Measurements from ENCODE around the gene USP17L17. TPM values are rescaled to one million over a fixed set of nuclear protein-coding genes. Genes with fewer than 3 reads are reported as not detected.
"Not testable (repeated sequence)": the region's sequence is repeated elsewhere in the genome, so short reads cannot be mapped to it uniquely, and the experiment has no call there.

USP17L17 gene
- polyA plus RNA-seq (not detected in 3 replicates), polyA minus RNA-seq (not detected in 3 replicates)
- polyA plus RNA-seq (2011; ENCODE audit: low read depth) = not detected
- polyA plus RNA-seq (2011; cell fraction: cytosol; rRNA removed) = not detected in 2 replicates
- not detected in 2 replicates for polyA plus RNA-seq (2011; cell fraction: nucleus; rRNA removed)
- polyA plus RNA-seq (2012; ENCODE audit: low replicate concordance) = not detected in 2 replicates
- polyA minus RNA-seq (2011; cell fraction: cytosol; rRNA and poly(A)+ RNA removed) = not detected
- not detected in 2 replicates for polyA minus RNA-seq (2011; cell fraction: nucleus; rRNA and poly(A)+ RNA removed)

- H2AFZ ChIP-seq (ENCODE audit: control insufficient read depth, low read length); H3K79me2 ChIP-seq (ENCODE audit: control insufficient read depth, insufficient read depth, low read length); H3K27ac ChIP-seq (ENCODE audit: control insufficient read depth, insufficient read depth, low read length); H3K9me3 ChIP-seq (ENCODE audit: control insufficient read depth, low read depth, low read length); H3K4me2 ChIP-seq (ENCODE audit: control insufficient read depth, extremely low read depth, insufficient read depth, low read depth, low read length); H3K4me1 ChIP-seq (ENCODE audit: control insufficient read depth, extremely low read depth, insufficient read depth, low read length); H3K27me3 ChIP-seq (ENCODE audit: control insufficient read depth, extremely low read depth, insufficient read depth, low read length); H3K4me3 ChIP-seq (ENCODE audit: control insufficient read depth in 2 of 3, extremely low read depth in 1 of 3, insufficient read depth in 2 of 3, low read depth in 1 of 3, low read length in 3 of 3); H3K9me1 ChIP-seq (ENCODE audit: control insufficient read depth, extremely low read depth, insufficient read depth, low read length); H3K36me3 ChIP-seq (ENCODE audit: control insufficient read depth in 2 of 2, extremely low read depth in 1 of 2, insufficient read depth in 2 of 2, low read length in 2 of 2); dilution Hi-C loops (cut with MboI; ENCODE audit: extremely low pct_ligation_motif_present, low sequenced_read_pairs); H4K20me1 ChIP-seq (ENCODE audit: control insufficient read depth, extremely low read depth, insufficient read depth, low read length); H3K9ac ChIP-seq (ENCODE audit: control insufficient read depth, extremely low read depth, insufficient read depth, low read length); FAIRE-seq; DNase-seq (ENCODE audit: low read depth, low spot score): not testable (repeated sequence)
Measured at GRCh38 chr4:9243579-9243978, at the start of gene USP17L17. TSS of gene USP17L17 (plus strand) at chr4:9243879. CDS start at chr4:9243879, 0 bp downstream.

- not testable (repeated sequence) for FAIRE-seq
Measured at GRCh38 chr4:9210357-9210756, 33.3 kb upstream of the USP17L17 start, which contains the start of gene USP17L10. TSS of gene USP17L10 (plus strand) at chr4:9210657. CDS start at chr4:9210657, 0 bp downstream.

GRCh38 chr4:9214701-9215100 is 29.0 kb upstream of the USP17L17 start:
- H3K9me1 ChIP-seq (ENCODE audit: control insufficient read depth, extremely low read depth, insufficient read depth, low read length); H3K36me3 ChIP-seq (ENCODE audit: control insufficient read depth in 2 of 2, extremely low read depth in 1 of 2, insufficient read depth in 2 of 2, low read length in 2 of 2); H3K4me1 ChIP-seq (ENCODE audit: control insufficient read depth, extremely low read depth, insufficient read depth, low read length); H3K27ac ChIP-seq (ENCODE audit: control insufficient read depth, insufficient read depth, low read length); H3K9ac ChIP-seq (ENCODE audit: control insufficient read depth, extremely low read depth, insufficient read depth, low read length); H4K20me1 ChIP-seq (ENCODE audit: control insufficient read depth, extremely low read depth, insufficient read depth, low read length); H3K79me2 ChIP-seq (ENCODE audit: control insufficient read depth, insufficient read depth, low read length); H3K4me3 ChIP-seq (ENCODE audit: control insufficient read depth in 2 of 3, extremely low read depth in 1 of 3, insufficient read depth in 2 of 3, low read depth in 1 of 3, low read length in 3 of 3); H2AFZ ChIP-seq (ENCODE audit: control insufficient read depth, low read length); H3K27me3 ChIP-seq (ENCODE audit: control insufficient read depth, extremely low read depth, insufficient read depth, low read length); H3K9me3 ChIP-seq (ENCODE audit: control insufficient read depth, low read depth, low read length); H3K4me2 ChIP-seq (ENCODE audit: control insufficient read depth, extremely low read depth, insufficient read depth, low read depth, low read length); DNase-seq (ENCODE audit: low read depth, low spot score); dilution Hi-C loops (cut with MboI; ENCODE audit: extremely low pct_ligation_motif_present, low sequenced_read_pairs); FAIRE-seq: not testable (repeated sequence)

More at GRCh38 chr4:9210357-9210756, 33.3 kb upstream of the USP17L17 start, which contains the start of gene USP17L10:
- DNase-seq (ENCODE audit: low read depth, low spot score); dilution Hi-C loops (cut with MboI; ENCODE audit: extremely low pct_ligation_motif_present, low sequenced_read_pairs); H3K79me2 ChIP-seq (ENCODE audit: control insufficient read depth, insufficient read depth, low read length); H3K9ac ChIP-seq (ENCODE audit: control insufficient read depth, extremely low read depth, insufficient read depth, low read length); H3K9me1 ChIP-seq (ENCODE audit: control insufficient read depth, extremely low read depth, insufficient read depth, low read length); H3K36me3 ChIP-seq (ENCODE audit: control insufficient read depth in 2 of 2, extremely low read depth in 1 of 2, insufficient read depth in 2 of 2, low read length in 2 of 2); H3K4me1 ChIP-seq (ENCODE audit: control insufficient read depth, extremely low read depth, insufficient read depth, low read length); H3K4me3 ChIP-seq (ENCODE audit: control insufficient read depth in 2 of 3, extremely low read depth in 1 of 3, insufficient read depth in 2 of 3, low read depth in 1 of 3, low read length in 3 of 3); H3K27ac ChIP-seq (ENCODE audit: control insufficient read depth, insufficient read depth, low read length); H3K9me3 ChIP-seq (ENCODE audit: control insufficient read depth, low read depth, low read length); H2AFZ ChIP-seq (ENCODE audit: control insufficient read depth, low read length); H3K4me2 ChIP-seq (ENCODE audit: control insufficient read depth, extremely low read depth, insufficient read depth, low read depth, low read length); H4K20me1 ChIP-seq (ENCODE audit: control insufficient read depth, extremely low read depth, insufficient read depth, low read length); H3K27me3 ChIP-seq (ENCODE audit: control insufficient read depth, extremely low read depth, insufficient read depth, low read length): not testable (repeated sequence)

- H3K27me3 ChIP-seq (ENCODE audit: control insufficient read depth, extremely low read depth, insufficient read depth, low read length); H3K9ac ChIP-seq (ENCODE audit: control insufficient read depth, extremely low read depth, insufficient read depth, low read length); H3K79me2 ChIP-seq (ENCODE audit: control insufficient read depth, insufficient read depth, low read length); H3K36me3 ChIP-seq (ENCODE audit: control insufficient read depth in 2 of 2, extremely low read depth in 1 of 2, insufficient read depth in 2 of 2, low read length in 2 of 2); DNase-seq (ENCODE audit: low read depth, low spot score); H2AFZ ChIP-seq (ENCODE audit: control insufficient read depth, low read length); FAIRE-seq; H3K9me3 ChIP-seq (ENCODE audit: control insufficient read depth, low read depth, low read length); H3K27ac ChIP-seq (ENCODE audit: control insufficient read depth, insufficient read depth, low read length); H3K9me1 ChIP-seq (ENCODE audit: control insufficient read depth, extremely low read depth, insufficient read depth, low read length); H3K4me2 ChIP-seq (ENCODE audit: control insufficient read depth, extremely low read depth, insufficient read depth, low read depth, low read length); H3K4me3 ChIP-seq (ENCODE audit: control insufficient read depth in 2 of 3, extremely low read depth in 1 of 3, insufficient read depth in 2 of 3, low read depth in 1 of 3, low read length in 3 of 3); H3K4me1 ChIP-seq (ENCODE audit: control insufficient read depth, extremely low read depth, insufficient read depth, low read length); H4K20me1 ChIP-seq (ENCODE audit: control insufficient read depth, extremely low read depth, insufficient read depth, low read length); dilution Hi-C loops (cut with MboI; ENCODE audit: extremely low pct_ligation_motif_present, low sequenced_read_pairs): not testable (repeated sequence)
Measured at GRCh38 chr4:9215105-9215504, 28.6 kb upstream of the USP17L17 start, which contains the start of gene USP17L11. TSS of gene USP17L11 (plus strand) at chr4:9215405. CDS start at chr4:9215405, 0 bp downstream.

GRCh38 chr4:9219852-9220251 is 23.8 kb upstream of the USP17L17 start, which contains the start of gene USP17L12:
TSS of gene USP17L12 (plus strand) at chr4:9220152. CDS start at chr4:9220152, 0 bp downstream.
- H3K27me3 ChIP-seq (ENCODE audit: control insufficient read depth, extremely low read depth, insufficient read depth, low read length); H4K20me1 ChIP-seq (ENCODE audit: control insufficient read depth, extremely low read depth, insufficient read depth, low read length); H2AFZ ChIP-seq (ENCODE audit: control insufficient read depth, low read length); dilution Hi-C loops (cut with MboI; ENCODE audit: extremely low pct_ligation_motif_present, low sequenced_read_pairs); H3K36me3 ChIP-seq (ENCODE audit: control insufficient read depth in 2 of 2, extremely low read depth in 1 of 2, insufficient read depth in 2 of 2, low read length in 2 of 2); H3K79me2 ChIP-seq (ENCODE audit: control insufficient read depth, insufficient read depth, low read length); DNase-seq (ENCODE audit: low read depth, low spot score); H3K9me3 ChIP-seq (ENCODE audit: control insufficient read depth, low read depth, low read length); H3K9ac ChIP-seq (ENCODE audit: control insufficient read depth, extremely low read depth, insufficient read depth, low read length); H3K4me2 ChIP-seq (ENCODE audit: control insufficient read depth, extremely low read depth, insufficient read depth, low read depth, low read length); H3K9me1 ChIP-seq (ENCODE audit: control insufficient read depth, extremely low read depth, insufficient read depth, low read length); FAIRE-seq; H3K4me3 ChIP-seq (ENCODE audit: control insufficient read depth in 2 of 3, extremely low read depth in 1 of 3, insufficient read depth in 2 of 3, low read depth in 1 of 3, low read length in 3 of 3); H3K4me1 ChIP-seq (ENCODE audit: control insufficient read depth, extremely low read depth, insufficient read depth, low read length); H3K27ac ChIP-seq (ENCODE audit: control insufficient read depth, insufficient read depth, low read length): not testable (repeated sequence)
